HL-60/S4 (cell line): ENCODE results near the gene ZNF394.

Source experiments
- in situ Hi-C: fragments of 300-500 bp; cut with MboI; formaldehyde crosslinking; loops from 2 replicates; pipeline ENCODE4 v1.14.3; 2022; ENCODE audit warnings: low sequenced_read_pairs

Gene ZNF394

DNA sequence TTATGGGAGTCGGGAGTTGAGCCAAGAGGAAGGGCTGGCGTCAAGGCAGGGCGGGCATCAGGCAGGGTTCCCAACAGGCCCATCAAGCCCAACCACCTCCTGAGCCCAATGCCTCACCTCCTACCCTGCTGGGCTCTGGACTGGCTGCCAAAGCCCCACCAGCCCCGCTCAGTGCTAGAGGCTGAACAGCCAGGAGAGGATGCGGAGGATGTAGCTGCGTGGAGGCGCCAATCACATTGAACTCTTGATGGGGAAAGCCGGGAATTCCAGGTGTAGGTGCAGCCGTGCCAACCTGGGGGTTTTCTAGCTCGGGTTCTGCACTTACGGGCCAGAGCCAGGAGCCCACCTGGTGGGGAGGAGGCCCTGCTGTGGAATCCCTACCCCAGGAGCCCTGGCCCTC lies 47.0 kb downstream of the ZNF394 start:
- in situ Hi-C loops = no loop called here

GRCh38 chr7:99452541-99452940 lies 47.5 kb downstream of the ZNF394 start:
- in situ Hi-C loops = no loop called here

- in situ Hi-C loops = no loop called here
Observed at GRCh38 chr7:99451936-99452335, 48.1 kb downstream of the ZNF394 start.

GRCh38 chr7:99449326-99449725 lies 50.8 kb downstream of the ZNF394 start:
- in situ Hi-C loops = no loop called here

GRCh38 chr7:99448855-99449254 lies 51.2 kb downstream of the ZNF394 start:
- in situ Hi-C loops = no loop called here

DNA sequence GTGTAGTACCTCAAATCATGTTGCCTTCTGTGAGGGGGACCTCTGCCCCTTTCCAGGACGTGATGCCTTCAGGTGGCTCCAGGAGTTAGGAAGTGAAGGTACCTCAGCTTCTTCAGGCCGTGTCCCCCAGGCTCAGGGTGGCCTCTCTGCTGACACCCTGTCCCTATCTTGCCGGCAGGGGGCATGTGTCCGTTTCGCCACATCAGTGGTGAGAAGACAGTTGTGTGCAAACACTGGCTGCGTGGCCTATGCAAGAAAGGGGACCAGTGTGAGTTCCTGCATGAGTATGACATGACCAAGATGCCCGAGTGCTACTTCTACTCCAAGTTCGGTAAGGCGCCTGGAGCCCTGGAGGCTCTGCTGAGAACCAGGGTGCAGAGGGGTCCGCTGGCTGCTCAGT lies 52.1 kb downstream of the ZNF394 start:
- in situ Hi-C loops = no loop called here

GRCh38 chr7:99446096-99446495 lies 54.0 kb downstream of the ZNF394 start:
- in situ Hi-C loops = no loop called here
